ENCODE data around the gene TIA1.
"Not testable (repeated sequence)": the region's sequence is repeated elsewhere in the genome, so short reads cannot be mapped to it uniquely, and the experiment has no call there.

Gene TIA1

DNA sequence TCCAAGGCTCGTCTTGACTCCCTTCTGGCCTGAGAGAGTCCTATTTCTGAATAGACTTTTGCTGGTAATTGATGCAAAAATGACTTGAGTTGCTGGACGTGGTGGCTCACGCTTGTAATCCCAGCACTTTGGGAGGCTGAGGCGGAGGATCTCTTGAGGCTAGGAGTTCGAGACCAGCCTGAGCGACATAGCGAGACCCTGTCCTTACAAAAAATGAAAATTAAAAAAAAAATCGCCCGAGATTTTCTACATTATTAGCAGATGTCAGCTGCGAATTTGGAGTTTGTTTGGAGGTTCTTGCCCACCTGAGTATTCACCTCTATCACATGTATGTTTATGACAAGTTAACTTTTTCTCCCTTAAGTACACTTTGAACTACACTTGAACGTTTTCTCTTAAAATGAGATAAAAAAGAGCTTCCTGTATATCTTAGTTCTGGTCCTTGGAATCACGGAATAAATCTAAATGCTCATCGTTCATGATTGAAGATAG, 57.1 kb downstream of the TIA1 start:
- Histone ChIP-seq H2AFZ (ENCODE audit: low read length) (no peak overlapping the region), H3K36me3 (ENCODE audit: insufficient read depth, low read length) (no peaks in the 10 kb centered on the region), H3K9me2 (ENCODE audit: low read depth, low read length) (no peaks in the 10 kb centered on the region), H3K27me3 (ENCODE audit: insufficient read depth, low read length) (no peaks in the 10 kb centered on the region), H3F3A (ENCODE audit: insufficient read depth, low read length) (no peaks in the 10 kb centered on the region), H4K20me1 (ENCODE audit: insufficient read depth, low read length) (no peaks in the 10 kb centered on the region), H3K9me3 (ENCODE audit: low read length) (no peaks in the 10 kb centered on the region), H3K27ac (ENCODE audit: low read depth, low read length, poor library complexity, severe bottlenecking) (peak overlapping the region; percentile 86), H3K9ac (ENCODE audit: low read length) (peak overlapping the region; percentile 6; the same call in 1 of the 2 replicates), H3K79me2 (ENCODE audit: insufficient read depth, low read length) (peaks cover 5% of the 10 kb centered on the region), H3K4me3 (ENCODE audit: low read depth, low read length, poor library complexity, severe bottlenecking) (peak overlapping the region; percentile 78), H3K4me2 (ENCODE audit: low read length) (peak overlapping the region; percentile 48), H3K4me1 (ENCODE audit: insufficient read depth, low read length, severe bottlenecking) (peaks cover 11% of the 10 kb centered on the region)
- no peak for TF ChIP-seq EZH2 (IDR thresholded peaks at IDR 0.05; ENCODE audit: borderline replicate concordance, low read length)
- TF ChIP-seq, protein P1, sequence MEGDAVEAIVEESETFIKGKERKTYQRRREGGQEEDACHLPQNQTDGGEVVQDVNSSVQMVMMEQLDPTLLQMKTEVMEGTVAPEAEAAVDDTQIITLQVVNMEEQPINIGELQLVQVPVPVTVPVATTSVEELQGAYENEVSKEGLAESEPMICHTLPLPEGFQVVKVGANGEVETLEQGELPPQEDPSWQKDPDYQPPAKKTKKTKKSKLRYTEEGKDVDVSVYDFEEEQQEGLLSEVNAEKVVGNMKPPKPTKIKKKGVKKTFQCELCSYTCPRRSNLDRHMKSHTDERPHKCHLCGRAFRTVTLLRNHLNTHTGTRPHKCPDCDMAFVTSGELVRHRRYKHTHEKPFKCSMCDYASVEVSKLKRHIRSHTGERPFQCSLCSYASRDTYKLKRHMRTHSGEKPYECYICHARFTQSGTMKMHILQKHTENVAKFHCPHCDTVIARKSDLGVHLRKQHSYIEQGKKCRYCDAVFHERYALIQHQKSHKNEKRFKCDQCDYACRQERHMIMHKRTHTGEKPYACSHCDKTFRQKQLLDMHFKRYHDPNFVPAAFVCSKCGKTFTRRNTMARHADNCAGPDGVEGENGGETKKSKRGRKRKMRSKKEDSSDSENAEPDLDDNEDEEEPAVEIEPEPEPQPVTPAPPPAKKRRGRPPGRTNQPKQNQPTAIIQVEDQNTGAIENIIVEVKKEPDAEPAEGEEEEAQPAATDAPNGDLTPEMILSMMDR (IDR thresholded peaks at IDR 0.05; ENCODE audit: low read length), result no peak

DNA sequence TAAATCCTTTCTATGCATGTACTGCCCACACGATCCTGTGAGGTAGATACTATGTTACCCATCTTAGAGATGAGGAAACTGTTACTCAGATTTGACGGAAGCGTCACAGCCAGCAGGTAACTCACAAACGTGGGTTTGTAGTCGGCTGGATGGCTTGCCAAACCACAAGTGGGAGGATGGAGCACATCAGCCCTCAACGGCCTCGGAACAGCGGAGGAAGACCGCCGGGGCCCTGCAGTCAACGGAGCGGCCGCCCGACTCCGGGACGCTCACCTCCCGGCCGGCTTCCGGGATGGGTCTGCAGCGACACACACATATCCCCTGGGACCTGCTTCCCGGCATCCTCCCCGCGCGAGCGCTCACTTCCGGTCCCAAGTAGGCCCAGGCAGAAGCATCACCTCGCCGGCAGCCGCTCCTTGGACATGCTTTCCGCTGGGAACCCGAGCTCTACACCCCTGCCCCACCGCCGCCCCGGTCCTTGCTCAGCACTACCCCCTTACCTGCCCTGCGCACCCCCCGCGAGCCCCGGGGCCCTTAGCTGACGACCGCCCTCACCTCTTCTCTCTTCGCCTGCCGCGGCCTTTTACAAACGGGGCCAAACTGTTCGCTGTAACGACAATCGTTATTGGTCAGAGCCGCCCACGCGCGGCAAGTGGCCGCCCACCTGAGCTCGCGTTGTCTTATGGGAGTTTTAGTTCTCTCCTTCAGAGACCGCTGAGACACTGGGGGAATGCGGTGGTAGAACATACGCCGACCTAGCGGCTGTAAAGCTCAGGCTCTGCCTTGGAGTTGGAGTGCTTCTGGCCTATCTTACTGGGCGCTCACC, 57.8 kb downstream of the TIA1 start, which contains the start of gene C2orf42:
Gene C2orf42, minus strand, starts transcription at position 602 of the 826 bp plus-strand sequence. CDS start 9,034 bp downstream, outside the sequence.
- TF ChIP-seq, protein P1 (IDR thresholded peaks at IDR 0.05; ENCODE audit: low read length), result peak; percentile 6; the same call in 1 of the 2 replicates
- TF ChIP-seq EZH2 (IDR thresholded peaks at IDR 0.05; ENCODE audit: borderline replicate concordance, low read length), result no peak
- Histone ChIP-seq H3K36me3 (ENCODE audit: insufficient read depth, low read length) (no peaks in the 10 kb centered on the region), H3K4me1 (ENCODE audit: insufficient read depth, low read length, severe bottlenecking) (peaks cover 11% of the 10 kb centered on the region), H3K4me3 (ENCODE audit: low read depth, low read length, poor library complexity, severe bottlenecking) (peak within 1 kb of the TSS; percentile 78), H3K9me3 (ENCODE audit: low read length) (no peaks in the 10 kb centered on the region), H4K20me1 (ENCODE audit: insufficient read depth, low read length) (no peaks in the 10 kb centered on the region), H3K9me2 (ENCODE audit: low read depth, low read length) (no peaks in the 10 kb centered on the region), H3F3A (ENCODE audit: insufficient read depth, low read length) (no peaks in the 10 kb centered on the region), H3K79me2 (ENCODE audit: insufficient read depth, low read length) (peaks cover 5% of the 10 kb centered on the region), H2AFZ (ENCODE audit: low read length) (no peak within 1 kb of the TSS), H3K27ac (ENCODE audit: low read depth, low read length, poor library complexity, severe bottlenecking) (peak within 1 kb of the TSS; percentile 86), H3K4me2 (ENCODE audit: low read length) (peak within 1 kb of the TSS; percentile 81), H3K9ac (ENCODE audit: low read length) (peak within 1 kb of the TSS; percentile 84), H3K27me3 (ENCODE audit: insufficient read depth, low read length) (no peaks in the 10 kb centered on the region)

DNA sequence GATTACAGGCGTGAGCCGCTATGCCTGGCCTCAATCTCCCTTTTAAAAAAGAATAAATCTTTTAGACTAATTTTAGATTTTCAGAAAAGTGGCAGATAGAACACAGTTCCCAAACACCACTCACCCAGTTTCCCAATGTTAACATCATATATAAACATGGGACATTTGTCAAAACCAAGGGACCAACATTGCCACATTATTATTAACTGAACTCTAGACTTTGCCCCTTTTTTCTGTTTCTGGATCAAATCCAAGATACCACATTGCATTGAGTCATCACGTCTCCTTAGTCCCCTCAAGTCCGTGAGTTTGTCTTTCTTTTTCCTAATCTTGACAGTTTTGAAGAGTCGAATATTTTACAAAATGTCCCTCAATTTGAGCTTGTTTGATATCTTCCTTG, 60.0 kb downstream of the TIA1 start:
- H3K27ac ChIP-seq (ENCODE audit: low read depth, low read length, poor library complexity, severe bottlenecking), result no peak overlapping the region
- H3K9ac ChIP-seq (ENCODE audit: low read length), result no peak overlapping the region
- H3K9me3 ChIP-seq (ENCODE audit: low read length), result no peaks in the 10 kb centered on the region
- TF ChIP-seq, protein P1 (IDR thresholded peaks at IDR 0.05; ENCODE audit: low read length), result no peak
- no peak for TF ChIP-seq EZH2 (IDR thresholded peaks at IDR 0.05; ENCODE audit: borderline replicate concordance, low read length)
- peaks cover 11% of the 10 kb centered on the region for H3K4me1 ChIP-seq (ENCODE audit: insufficient read depth, low read length, severe bottlenecking)
- H3K36me3 ChIP-seq (ENCODE audit: insufficient read depth, low read length), result no peaks in the 10 kb centered on the region
- H4K20me1 ChIP-seq (ENCODE audit: insufficient read depth, low read length), result no peaks in the 10 kb centered on the region
- H3K4me2 ChIP-seq (ENCODE audit: low read length), result no peak overlapping the region
- H3F3A ChIP-seq (ENCODE audit: insufficient read depth, low read length), result no peaks in the 10 kb centered on the region
- H3K4me3 ChIP-seq (ENCODE audit: low read depth, low read length, poor library complexity, severe bottlenecking), result no peak overlapping the region
- H3K9me2 ChIP-seq (ENCODE audit: low read depth, low read length), result no peaks in the 10 kb centered on the region
- peaks cover 5% of the 10 kb centered on the region for H3K79me2 ChIP-seq (ENCODE audit: insufficient read depth, low read length)
- no peaks in the 10 kb centered on the region for H3K27me3 ChIP-seq (ENCODE audit: insufficient read depth, low read length)
- H2AFZ ChIP-seq (ENCODE audit: low read length), result no peak overlapping the region

DNA sequence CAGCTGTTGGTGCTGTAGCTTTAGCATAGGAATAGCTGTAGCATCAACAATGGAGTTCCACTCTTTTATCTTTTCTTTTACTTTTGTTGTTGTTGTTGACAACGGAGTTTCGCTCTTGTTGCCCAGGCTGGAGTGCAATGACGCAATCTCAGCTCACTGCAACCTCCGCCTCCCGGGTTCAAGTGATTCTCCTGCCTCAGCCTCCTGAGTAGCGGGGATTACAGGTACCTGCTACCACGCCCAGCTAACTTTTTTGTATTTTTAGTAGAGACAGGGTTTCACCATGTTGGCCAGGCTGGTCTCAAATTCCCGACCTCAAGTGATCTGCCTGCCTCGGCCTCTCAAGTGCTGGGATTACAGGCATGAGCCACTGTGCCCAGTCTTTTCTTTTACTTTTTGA, 61.3 kb downstream of the TIA1 start:
- H3K9me3 ChIP-seq (ENCODE audit: low read length); H3K36me3 ChIP-seq (ENCODE audit: insufficient read depth, low read length); H4K20me1 ChIP-seq (ENCODE audit: insufficient read depth, low read length); H3K27me3 ChIP-seq (ENCODE audit: insufficient read depth, low read length); H3K9me2 ChIP-seq (ENCODE audit: low read depth, low read length); H3F3A ChIP-seq (ENCODE audit: insufficient read depth, low read length); H3K9ac ChIP-seq (ENCODE audit: low read length); H3K27ac ChIP-seq (ENCODE audit: low read depth, low read length, poor library complexity, severe bottlenecking); H3K4me3 ChIP-seq (ENCODE audit: low read depth, low read length, poor library complexity, severe bottlenecking); H2AFZ ChIP-seq (ENCODE audit: low read length); H3K79me2 ChIP-seq (ENCODE audit: insufficient read depth, low read length); H3K4me2 ChIP-seq (ENCODE audit: low read length): not testable (repeated sequence)
- H3K4me1 ChIP-seq (ENCODE audit: insufficient read depth, low read length, severe bottlenecking), result peaks cover 19% of the 10 kb centered on the region

Data from OCI-LY1 (cell line).